ENCODE data around the gene RHO. TPM values are rescaled to one million over a fixed set of nuclear protein-coding genes. Genes with fewer than 3 reads are reported as not detected.

RHO gene
- total RNA-seq, 2 donors from 2014 or later: 0.22 to 0.26 TPM

GRCh38 chr3:129522953-129523352, 5.5 kb upstream of the RHO start:
- Histone ChIP-seq H3K4me3 (ENCODE audit: low read length) (no peak overlapping the region), H3K4me1 (ENCODE audit: control insufficient read depth, insufficient read depth, low read length) (no peaks in the 10 kb centered on the region), H3K9me3 (ENCODE audit: control insufficient read depth, low read length) (no peaks in the 10 kb centered on the region), H3K36me3 (ENCODE audit: control insufficient read depth, insufficient read depth, low read length) (no peaks in the 10 kb centered on the region), H3K27me3 (ENCODE audit: control insufficient read depth, insufficient read depth, low read length, poor library complexity, severe bottlenecking) (no peaks in the 10 kb centered on the region), H3K27ac (ENCODE audit: low read depth, low read length) (no peak overlapping the region), H3K9ac (ENCODE audit: extremely low read depth, low read length, poor library complexity, severe bottlenecking) (no peak overlapping the region)
- Mint-ChIP-seq H3K9me3 (no peaks in the 10 kb centered on the region), H3K27me3 (ENCODE audit: insufficient read depth) (no peaks in the 10 kb centered on the region), H3K27ac (no peak overlapping the region), H3K4me1 (peaks cover 15% of the 10 kb centered on the region), H3K36me3 (ENCODE audit: low read depth) (peaks cover 3% of the 10 kb centered on the region), H3K4me3 (no peak overlapping the region)
- no peak for DNase-seq
- 84 to 90% methylated on average over 4 to 5 of the region's 5 CpGs for WGBS, 2 experiments (ENCODE audit: insufficient coverage in 1 of 2, insufficient read length in 1 of 2)
- TF ChIP-seq CTCF (conservative IDR thresholded peaks at IDR 0.05): no peak

- Histone ChIP-seq H3K9me3 (ENCODE audit: control insufficient read depth, low read length) (no peaks in the 10 kb centered on the region), H3K27me3 (ENCODE audit: control insufficient read depth, insufficient read depth, low read length, poor library complexity, severe bottlenecking) (no peaks in the 10 kb centered on the region), H3K4me1 (ENCODE audit: control insufficient read depth, insufficient read depth, low read length) (no peaks in the 10 kb centered on the region), H3K4me3 (ENCODE audit: low read length) (no peak overlapping the region), H3K36me3 (ENCODE audit: control insufficient read depth, insufficient read depth, low read length) (no peaks in the 10 kb centered on the region), H3K9ac (ENCODE audit: extremely low read depth, low read length, poor library complexity, severe bottlenecking) (no peak overlapping the region), H3K27ac (ENCODE audit: low read depth, low read length) (no peak overlapping the region)
- H3K9me3 Mint-ChIP-seq: no peaks in the 10 kb centered on the region
- H3K4me1 Mint-ChIP-seq: peaks cover 15% of the 10 kb centered on the region
- H3K4me3 Mint-ChIP-seq: no peak overlapping the region
- 84 to 97% methylated on average over 4 of the region's 4 CpGs for WGBS, 2 experiments (ENCODE audit: insufficient coverage in 1 of 2, insufficient read length in 1 of 2)
- DNase-seq: no peak
- no peak overlapping the region for H3K27ac Mint-ChIP-seq
- no peaks in the 10 kb centered on the region for H3K27me3 Mint-ChIP-seq (ENCODE audit: insufficient read depth)
- no peaks in the 10 kb centered on the region for H3K36me3 Mint-ChIP-seq (ENCODE audit: low read depth)
- TF ChIP-seq CTCF (conservative IDR thresholded peaks at IDR 0.05): no peak
Measured at GRCh38 chr3:129524081-129524480, 4.4 kb upstream of the RHO start.

- Histone ChIP-seq H3K9me3 (ENCODE audit: control insufficient read depth, low read length) (no peaks in the 10 kb centered on the region), H3K27ac (ENCODE audit: low read depth, low read length) (no peak overlapping the region), H3K9ac (ENCODE audit: extremely low read depth, low read length, poor library complexity, severe bottlenecking) (no peak overlapping the region), H3K36me3 (ENCODE audit: control insufficient read depth, insufficient read depth, low read length) (no peaks in the 10 kb centered on the region), H3K4me3 (ENCODE audit: low read length) (no peak overlapping the region), H3K4me1 (ENCODE audit: control insufficient read depth, insufficient read depth, low read length) (peaks cover 9% of the 10 kb centered on the region), H3K27me3 (ENCODE audit: control insufficient read depth, insufficient read depth, low read length, poor library complexity, severe bottlenecking) (no peaks in the 10 kb centered on the region)
- Mint-ChIP-seq H3K36me3 (ENCODE audit: low read depth) (no peaks in the 10 kb centered on the region), H3K4me1 (peaks cover 25% of the 10 kb centered on the region), H3K27ac (no peak overlapping the region), H3K4me3 (no peak overlapping the region), H3K9me3 (no peaks in the 10 kb centered on the region), H3K27me3 (ENCODE audit: insufficient read depth) (no peaks in the 10 kb centered on the region)
- no peak for DNase-seq
- WGBS, 2 experiments (ENCODE audit: insufficient coverage in 1 of 2, insufficient read length in 1 of 2): 92 to 97% methylated on average over 5 to 8 of the region's 8 CpGs
- no peak for TF ChIP-seq CTCF (conservative IDR thresholded peaks at IDR 0.05)
Measured at GRCh38 chr3:129525341-129525968, 3.0 kb upstream of the RHO start.
